ENCODE data around the gene SCART1. TPM values are rescaled to one million over a fixed set of nuclear protein-coding genes. Genes with fewer than 3 reads are reported as not detected.
"Not testable (repeated sequence)": the region's sequence is repeated elsewhere in the genome, so short reads cannot be mapped to it uniquely, and the experiment has no call there.

SCART1 gene
- total and polyA plus RNA-seq, 3 donors from 2014 or later: 1.6 to 13.1 (median 11.6) TPM

DNA sequence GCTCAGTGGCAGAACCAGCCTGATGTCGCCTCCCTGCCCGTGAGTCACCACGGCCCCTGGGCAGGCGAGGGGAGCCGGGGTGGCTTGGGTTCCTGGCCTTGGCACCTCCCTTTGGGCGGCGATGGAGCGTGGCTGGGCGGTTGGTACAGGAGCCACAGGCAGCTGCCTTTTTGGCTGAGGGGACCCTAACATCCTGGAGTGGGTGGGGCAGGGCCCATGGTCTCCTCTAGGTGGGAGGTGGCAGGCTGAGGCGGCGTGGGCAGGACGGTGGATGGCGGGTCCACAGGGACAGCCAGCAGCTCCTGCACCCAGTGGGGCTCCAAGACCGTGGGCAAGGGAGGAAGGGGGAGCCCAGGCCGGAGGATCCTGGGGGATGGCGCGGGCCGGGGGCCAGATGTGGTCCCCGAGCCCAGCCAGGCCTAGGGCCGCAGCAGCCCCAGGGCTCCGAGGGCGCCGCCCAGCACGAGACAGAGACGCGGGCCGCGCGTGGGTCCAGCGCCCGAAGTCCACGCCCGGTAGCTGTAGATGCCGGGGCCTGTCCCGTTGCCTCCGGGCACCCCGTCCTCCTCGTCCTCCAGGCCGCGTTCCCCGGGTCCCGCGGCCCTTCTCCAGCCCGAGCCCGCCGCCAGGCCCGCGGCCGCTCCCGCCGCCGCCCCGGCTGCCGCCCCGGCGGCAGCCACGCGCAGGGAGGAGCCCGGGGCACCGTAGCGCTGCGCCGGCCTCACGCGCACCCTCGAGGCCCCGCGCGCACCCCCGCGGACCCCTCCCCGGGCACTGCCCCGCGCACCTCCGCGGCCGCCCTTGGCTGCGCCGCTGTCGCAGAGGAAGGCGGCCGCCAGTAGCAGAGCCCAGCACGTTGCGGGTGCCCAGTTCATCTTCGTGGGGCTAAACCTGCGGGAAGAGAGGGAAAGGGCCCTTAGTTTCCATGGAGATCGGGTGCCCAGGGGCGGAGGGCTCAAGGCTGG lies 30.7 kb upstream of the SCART1 start:
- TF ChIP-seq, protein P1, sequence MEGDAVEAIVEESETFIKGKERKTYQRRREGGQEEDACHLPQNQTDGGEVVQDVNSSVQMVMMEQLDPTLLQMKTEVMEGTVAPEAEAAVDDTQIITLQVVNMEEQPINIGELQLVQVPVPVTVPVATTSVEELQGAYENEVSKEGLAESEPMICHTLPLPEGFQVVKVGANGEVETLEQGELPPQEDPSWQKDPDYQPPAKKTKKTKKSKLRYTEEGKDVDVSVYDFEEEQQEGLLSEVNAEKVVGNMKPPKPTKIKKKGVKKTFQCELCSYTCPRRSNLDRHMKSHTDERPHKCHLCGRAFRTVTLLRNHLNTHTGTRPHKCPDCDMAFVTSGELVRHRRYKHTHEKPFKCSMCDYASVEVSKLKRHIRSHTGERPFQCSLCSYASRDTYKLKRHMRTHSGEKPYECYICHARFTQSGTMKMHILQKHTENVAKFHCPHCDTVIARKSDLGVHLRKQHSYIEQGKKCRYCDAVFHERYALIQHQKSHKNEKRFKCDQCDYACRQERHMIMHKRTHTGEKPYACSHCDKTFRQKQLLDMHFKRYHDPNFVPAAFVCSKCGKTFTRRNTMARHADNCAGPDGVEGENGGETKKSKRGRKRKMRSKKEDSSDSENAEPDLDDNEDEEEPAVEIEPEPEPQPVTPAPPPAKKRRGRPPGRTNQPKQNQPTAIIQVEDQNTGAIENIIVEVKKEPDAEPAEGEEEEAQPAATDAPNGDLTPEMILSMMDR (IDR thresholded peaks at IDR 0.05): no peak
- no peak for TF ChIP-seq POLR2A (IDR thresholded peaks at IDR 0.05)
- H3K4me3 ChIP-seq: no peak overlapping the region
- no peak overlapping the region for H3K27ac ChIP-seq
- 18 to 26% methylated on average over 19 to 42 of the region's 88 CpGs for WGBS, 2 donors
- no peaks in the 10 kb centered on the region for H3K4me1 ChIP-seq
- intact Hi-C loops (cut with DNase I; ENCODE audit: low total_unique reads): loop anchor here (10.0 kb wide), 1 partner anchor 152 kb away; no protein-coding TSS in a partner anchor
- H3K9me3 ChIP-seq: no peaks in the 10 kb centered on the region
- no peaks in the 10 kb centered on the region for H3K36me3 ChIP-seq (ENCODE audit: low read depth, missing control alignments)
- no peak for DNase-seq
- H3K27me3 ChIP-seq: no peaks in the 10 kb centered on the region

DNA sequence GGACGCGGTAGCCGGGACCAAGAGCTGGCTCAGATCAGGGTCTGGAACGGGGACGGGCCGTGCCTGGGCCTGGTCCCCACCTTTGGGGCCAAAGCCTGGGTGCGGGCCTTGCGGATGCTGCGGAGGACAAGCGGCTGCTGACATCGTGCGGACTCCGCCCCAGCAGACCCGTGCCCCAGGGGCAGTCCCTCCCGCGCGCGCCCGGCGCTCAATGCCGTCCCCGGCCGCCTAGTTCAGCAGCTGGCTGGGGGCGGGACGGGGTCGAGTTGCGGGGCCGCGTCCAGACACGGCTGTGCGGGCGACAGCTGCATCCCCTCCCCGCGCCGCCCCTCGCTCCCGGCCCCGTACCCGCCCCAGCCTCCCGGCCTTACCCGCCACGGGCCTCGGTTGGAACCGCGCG lies 29.6 kb upstream of the SCART1 start:
- H3K36me3 ChIP-seq (ENCODE audit: low read depth, missing control alignments); H3K27ac ChIP-seq; DNase-seq; H3K4me1 ChIP-seq; H3K4me3 ChIP-seq; H3K9me3 ChIP-seq; H3K27me3 ChIP-seq: not testable (repeated sequence)
- intact Hi-C loops (cut with DNase I; ENCODE audit: low total_unique reads): loop anchor here (10.0 kb wide), 1 partner anchor 151 kb away; no protein-coding TSS in a partner anchor
- WGBS, 2 donors: no CpG with 5 or more reads among the region's 46 CpGs

DNA sequence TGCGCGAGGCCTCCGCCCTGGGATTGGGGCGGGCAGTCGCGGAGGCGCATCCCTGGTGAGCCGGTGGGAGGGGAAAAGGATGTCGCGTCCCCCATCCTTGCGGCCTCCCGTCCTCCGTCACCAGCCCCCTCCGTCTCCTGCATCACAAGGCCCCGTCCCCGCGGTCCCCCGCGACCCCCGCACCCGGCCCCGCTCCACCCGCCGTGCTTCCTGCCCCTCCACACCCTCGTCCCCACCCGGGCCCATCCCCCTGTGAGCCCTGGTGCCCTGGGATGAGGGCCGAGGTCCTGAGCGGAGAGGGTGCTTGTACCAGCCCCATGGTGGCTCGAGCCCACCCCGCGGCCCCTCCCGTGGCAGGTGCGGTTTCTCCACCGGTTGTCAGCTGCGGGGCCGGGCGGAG lies 29.1 kb upstream of the SCART1 start, which contains the start of gene SPRN:
Gene SPRN, minus strand, starts transcription at position 25 of the 400 bp plus-strand sequence. CDS start 944 bp downstream, outside the sequence.
- DNase-seq; H3K27ac ChIP-seq; H3K4me3 ChIP-seq; H3K36me3 ChIP-seq (ENCODE audit: low read depth, missing control alignments); H3K4me1 ChIP-seq; H3K9me3 ChIP-seq; H3K27me3 ChIP-seq: not testable (repeated sequence)
- WGBS, 2 donors: 21% methylated on average over 14 of the region's 37 CpGs; no CpG with 5 or more reads in 1 of the 2 donors
- intact Hi-C loops (cut with DNase I; ENCODE audit: low total_unique reads): loop anchor here (10.0 kb wide), 1 partner anchor 150 kb away; no protein-coding TSS in a partner anchor

DNA sequence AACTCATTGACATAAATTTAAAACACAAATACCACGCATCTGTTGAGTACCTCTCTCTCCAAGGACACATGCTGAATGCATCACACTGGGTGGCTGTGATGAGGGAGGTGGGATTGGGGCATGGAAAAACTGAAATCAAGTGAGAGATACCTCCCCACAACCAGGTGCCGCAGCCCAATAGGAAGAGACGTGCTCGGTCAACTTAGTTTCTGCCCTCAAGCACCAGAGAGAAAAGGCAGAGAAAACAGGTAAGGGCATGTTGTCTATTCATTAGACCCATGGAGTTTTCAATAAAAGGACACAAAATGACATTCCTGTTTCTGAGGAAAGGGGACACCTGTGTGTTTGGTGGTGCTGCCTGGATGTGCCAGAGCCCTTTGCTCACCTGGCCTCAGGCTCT lies 24.2 kb upstream of the SCART1 start:
- H3K9me3 ChIP-seq; H3K4me3 ChIP-seq; DNase-seq; H3K4me1 ChIP-seq; H3K36me3 ChIP-seq (ENCODE audit: low read depth, missing control alignments); H3K27me3 ChIP-seq; H3K27ac ChIP-seq: not testable (repeated sequence)
- intact Hi-C loops (cut with DNase I; ENCODE audit: low total_unique reads): loop anchor here (10.0 kb wide), 1 partner anchor 145 kb away; no protein-coding TSS in a partner anchor
- 86 to 89% methylated on average over 2 to 4 of the region's 4 CpGs for WGBS, 2 donors

DNA sequence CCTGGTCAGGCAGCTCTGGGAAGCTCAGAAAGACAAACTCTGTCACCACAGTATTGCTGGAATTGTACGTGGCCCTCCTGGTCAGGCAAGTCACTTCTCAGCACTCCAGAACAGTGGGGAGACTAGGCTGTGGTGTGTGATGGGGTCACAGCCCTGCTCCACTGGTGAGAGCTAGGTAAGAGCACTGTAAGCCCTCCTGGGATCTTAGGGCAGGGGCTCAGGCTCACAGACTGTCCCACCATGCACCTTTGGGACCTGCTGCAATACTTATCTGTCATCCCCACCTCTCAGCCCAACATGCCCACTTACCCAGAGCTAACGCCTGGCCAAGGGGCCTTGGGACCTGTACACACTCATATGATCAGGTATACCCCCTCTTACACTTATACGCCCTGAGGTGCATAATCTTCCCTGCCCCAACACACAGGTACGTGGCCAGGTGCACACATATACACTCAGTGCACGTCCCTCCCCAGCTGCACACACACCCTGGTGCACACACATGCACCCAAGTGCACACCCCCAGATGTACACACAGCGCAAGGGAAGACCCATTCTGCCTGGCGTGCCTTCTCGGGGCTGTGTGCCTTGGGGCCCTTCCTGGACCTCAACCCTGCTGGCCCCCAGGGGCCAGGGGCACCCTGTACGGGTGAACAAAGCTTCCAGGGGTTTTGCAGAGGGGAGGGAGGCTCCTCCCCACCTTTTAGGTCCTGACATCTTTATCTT lies 21.7 kb upstream of the SCART1 start:
- 40 to 63% methylated on average over 1 to 7 of the region's 9 CpGs for WGBS, 2 donors
- H3K4me1 ChIP-seq; intact Hi-C loops (cut with DNase I; ENCODE audit: low total_unique reads); H3K4me3 ChIP-seq; H3K27ac ChIP-seq; DNase-seq; H3K36me3 ChIP-seq (ENCODE audit: low read depth, missing control alignments); H3K9me3 ChIP-seq; H3K27me3 ChIP-seq: not testable (repeated sequence)

DNA sequence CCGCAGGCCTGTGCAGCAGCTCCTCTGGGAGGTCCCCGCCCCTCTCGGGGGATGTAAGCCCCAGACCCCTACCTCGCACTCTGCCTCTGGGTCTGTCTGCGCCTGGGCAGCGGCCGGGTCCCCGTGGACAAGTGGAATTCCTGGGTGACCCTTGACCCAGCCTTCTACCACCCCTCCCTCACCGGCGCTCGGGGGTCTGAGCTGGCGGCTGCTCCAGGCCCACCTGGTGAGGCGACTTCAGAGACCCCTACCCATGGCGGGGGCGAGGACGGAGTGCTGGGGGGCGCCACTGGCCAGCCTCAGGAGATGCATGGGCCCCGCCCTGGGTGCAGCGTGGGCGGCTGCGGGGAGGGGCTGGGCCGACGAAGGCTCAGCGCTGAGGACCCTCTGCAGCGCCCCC lies 21.0 kb upstream of the SCART1 start:
- H3K27me3 ChIP-seq; H3K27ac ChIP-seq; H3K4me3 ChIP-seq; H3K9me3 ChIP-seq; H3K36me3 ChIP-seq (ENCODE audit: low read depth, missing control alignments); DNase-seq; intact Hi-C loops (cut with DNase I; ENCODE audit: low total_unique reads); H3K4me1 ChIP-seq: not testable (repeated sequence)
- WGBS, 2 donors: 60% methylated on average over 5 of the region's 25 CpGs; no CpG with 5 or more reads in 1 of the 2 donors

DNA sequence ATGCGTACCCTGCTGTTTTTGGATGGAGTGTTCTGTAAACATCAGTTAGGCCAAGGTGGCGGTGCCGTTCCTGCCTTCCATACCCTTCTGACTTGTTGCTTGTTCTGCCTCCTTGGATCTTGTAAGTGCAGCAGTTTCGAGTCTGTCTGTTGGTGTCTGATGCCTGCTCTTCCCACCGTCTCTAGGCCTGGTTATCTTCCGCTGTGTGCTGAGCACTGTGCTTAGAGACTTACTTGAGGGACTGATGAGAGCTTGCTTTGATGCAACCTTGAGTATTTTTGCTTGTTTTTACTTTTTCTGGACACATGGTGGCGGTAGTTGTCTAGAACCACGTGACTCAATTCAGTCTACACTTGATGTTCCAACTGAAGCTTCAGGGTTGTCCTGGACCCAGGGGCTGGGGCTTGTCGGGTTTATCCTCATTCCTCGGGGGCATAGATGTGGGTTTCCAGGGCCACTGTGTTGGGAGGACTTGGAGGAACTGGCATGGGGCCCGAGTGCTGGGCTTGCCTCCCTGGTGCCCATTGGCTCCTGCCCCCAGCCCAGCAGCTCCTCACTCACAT lies 15.0 kb upstream of the SCART1 start:
- intact Hi-C loops (cut with DNase I; ENCODE audit: low total_unique reads): no loop called here
- TF ChIP-seq, protein P1 (IDR thresholded peaks at IDR 0.05): no peak
- no peak for TF ChIP-seq POLR2A (IDR thresholded peaks at IDR 0.05)
- no peaks in the 10 kb centered on the region for H3K27me3 ChIP-seq
- no peak overlapping the region for H3K27ac ChIP-seq
- 84 to 92% methylated on average over 10 to 11 of the region's 11 CpGs for WGBS, 2 donors
- no peaks in the 10 kb centered on the region for H3K9me3 ChIP-seq
- H3K4me3 ChIP-seq: no peak overlapping the region
- no peaks in the 10 kb centered on the region for H3K36me3 ChIP-seq (ENCODE audit: low read depth, missing control alignments)
- peaks cover 2% of the 10 kb centered on the region for H3K4me1 ChIP-seq
- no peak for DNase-seq
